GM12891 (cell line): Measurements from ENCODE around the gene KIF11.

Experiments used
- POLR2A ChIP-seq: IDR thresholded peaks from 2 replicates; pipeline ENCODE4 v1.6.1; 2011; ENCODE audit warnings: low read depth, low read length, control low read depth
- POLR2AphosphoS5 ChIP-seq: IDR thresholded peaks from 2 replicates; pipeline ENCODE4 v1.6.1; 2011; ENCODE audit warnings: low read depth, low read length, control low read depth

- TF ChIP-seq POLR2A: no peak
- TF ChIP-seq POLR2AphosphoS5: no peak
Observed at GRCh38 chr10:92691591-92692079, 98.7 kb downstream of the KIF11 start.
